SK-N-SH treated with all-trans-retinoic acid at 6 μM for 48 hours (cell line): ENCODE data around the gene CLIC1.

Experiments used
- ATAC-seq: fragments of 200-7000 bp; cut with Tn5 transposase; 3 replicates; pipeline ENCODE4 v1.9.1; 2020; ENCODE audit warnings: mild to moderate bottlenecking, moderate library complexity
- ARNTL ChIP-seq: fragments of 450-650 bp; formaldehyde crosslinking; IDR thresholded peaks from 2 replicates; pipeline ENCODE4 v1.5.0; 2020; ENCODE audit warnings: low read depth, mild to moderate bottlenecking, moderate library complexity, borderline replicate concordance
- CSDC2 ChIP-seq: fragments of 250-450 bp; sonication (Bioruptor Pico); IDR thresholded peaks from 2 replicates; pipeline ENCODE4 v1.5.0; 2020; ENCODE audit warnings: mild to moderate bottlenecking, moderate library complexity
- CSRNP3 ChIP-seq: fragments of 250-450 bp; sonication (Bioruptor Pico); IDR thresholded peaks from 2 replicates; pipeline ENCODE4 v1.5.1; 2021; ENCODE audit warnings: mild to moderate bottlenecking, moderate library complexity
- GLIS3 ChIP-seq: fragments of 250-450 bp; sonication (Bioruptor Pico); IDR thresholded peaks from 2 replicates; pipeline ENCODE4 v1.5.0; 2020; ENCODE audit warnings: mild to moderate bottlenecking, moderate library complexity
- ISL1 ChIP-seq: fragments of 250-450 bp; sonication (Bioruptor Pico); IDR thresholded peaks from 2 replicates; pipeline ENCODE4 v2.1.2; 2022; ENCODE audit warnings: mild to moderate bottlenecking, moderate library complexity
- OSR1 ChIP-seq: fragments of 250-450 bp; sonication (Bioruptor Pico); IDR thresholded peaks from 2 replicates; pipeline ENCODE4 v1.8.0; 2022; ENCODE audit warnings: moderate library complexity, mild to moderate bottlenecking, inconsistent platforms
- PPARA ChIP-seq: fragments of 250-450 bp; sonication (Bioruptor Pico); IDR thresholded peaks from 2 replicates; pipeline ENCODE4 v1.5.0; 2020; ENCODE audit warnings: mild to moderate bottlenecking, borderline replicate concordance
- RARB ChIP-seq: fragments of 250-450 bp; sonication (Bioruptor Pico); IDR thresholded peaks from 2 replicates; pipeline ENCODE4 v1.8.0; 2021; ENCODE audit warnings: mild to moderate bottlenecking, moderate library complexity
- SNAI2 ChIP-seq: fragments of 250-450 bp; sonication (Bioruptor Pico); IDR thresholded peaks from 2 replicates; pipeline ENCODE4 v1.5.0; 2020; ENCODE audit warnings: mild to moderate bottlenecking, moderate library complexity
- TOX ChIP-seq: fragments of 250-450 bp; sonication (Bioruptor Pico); IDR thresholded peaks from 2 replicates; pipeline ENCODE4 v1.8.0; 2021; ENCODE audit warnings: mild to moderate bottlenecking, moderate library complexity, borderline replicate concordance
- ZC3H10 ChIP-seq: fragments of 250-450 bp; sonication (Bioruptor Pico); IDR thresholded peaks from 2 replicates; pipeline ENCODE4 v1.5.1; 2021; ENCODE audit warnings: mild to moderate bottlenecking, moderate library complexity
- ZFP3 ChIP-seq: fragments of 250-450 bp; sonication (Bioruptor Pico); IDR thresholded peaks from 2 replicates; pipeline ENCODE4 v1.5.0; 2020; ENCODE audit warnings: mild to moderate bottlenecking, moderate library complexity
- ZFP30 ChIP-seq: fragments of 450-650 bp; formaldehyde crosslinking; IDR thresholded peaks from 2 replicates; pipeline ENCODE4 v1.5.0; 2022; ENCODE audit warnings: mild to moderate bottlenecking, moderate library complexity
- ZNF565 ChIP-seq: fragments of 450-650 bp; formaldehyde crosslinking; conservative IDR thresholded peaks from 2 replicates; pipeline ENCODE4 v1.5.0; 2020; ENCODE audit warnings: low read depth, mild to moderate bottlenecking, moderate library complexity
- ZNF8 ChIP-seq: fragments of 450-650 bp; formaldehyde crosslinking; IDR thresholded peaks from 2 replicates; pipeline ENCODE4 v1.5.0; 2020; ENCODE audit warnings: mild to moderate bottlenecking, moderate library complexity
- TF ChIP-seq, protein P1 (sequence below): fragments of 250-450 bp; sonication (Bioruptor Pico); IDR thresholded peaks from 2 replicates; pipeline ENCODE4 v1.5.1; 2020; ENCODE audit warnings: low read depth, mild to moderate bottlenecking, moderate library complexity
- TF ChIP-seq, protein P2 (sequence below): fragments of 250-450 bp; sonication (Bioruptor Pico); IDR thresholded peaks from 2 replicates; pipeline ENCODE4 v1.8.0; 2021; ENCODE audit warnings: low read depth, mild to moderate bottlenecking, moderate library complexity, borderline replicate concordance
- TF ChIP-seq, protein P3 (sequence below): fragments of 250-450 bp; sonication (Bioruptor Pico); IDR thresholded peaks from 2 replicates; pipeline ENCODE4 v1.5.0; 2020; ENCODE audit warnings: mild to moderate bottlenecking, moderate library complexity
- TF ChIP-seq, protein P4 (sequence below): fragments of 250-450 bp; sonication (Bioruptor Pico); IDR thresholded peaks from 2 replicates; pipeline ENCODE4 v1.8.0; 2020; ENCODE audit warnings: mild to moderate bottlenecking, moderate library complexity, borderline replicate concordance

CLIC1 gene

DNA sequence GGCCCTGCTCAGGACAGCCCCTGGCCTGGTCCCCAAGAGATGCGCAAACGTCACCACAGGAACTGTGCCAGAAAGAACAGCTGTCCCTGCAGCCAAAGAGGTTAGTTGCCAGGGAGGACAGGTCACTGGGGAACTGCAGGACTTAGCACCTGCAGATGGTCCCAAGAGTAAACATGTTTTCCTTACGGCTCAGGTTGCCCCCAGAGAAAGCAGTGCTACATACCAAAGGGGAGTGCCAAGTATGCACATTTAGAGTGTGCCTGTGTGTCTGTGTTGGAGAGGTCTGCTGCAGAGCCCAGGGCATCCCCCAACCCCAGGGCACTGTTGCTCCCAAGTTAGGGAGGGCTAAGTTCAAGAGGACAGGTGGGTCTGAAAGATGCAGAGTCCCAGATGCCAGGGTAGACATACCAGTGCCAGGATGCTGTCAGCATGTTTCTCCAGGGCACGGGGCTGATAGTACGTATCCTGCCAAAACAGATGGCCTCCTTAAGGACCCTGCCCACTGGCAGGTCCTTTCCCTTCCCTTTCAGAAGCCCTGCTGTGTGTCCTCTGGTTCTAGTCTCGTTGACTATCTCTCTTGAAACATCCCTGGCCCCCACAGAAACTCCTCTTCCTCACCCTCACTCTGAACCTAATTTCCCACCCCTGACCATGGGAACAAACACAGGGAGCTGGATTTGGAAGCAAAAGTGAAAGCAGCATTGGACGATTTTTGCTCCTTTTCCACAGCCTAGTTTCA lies 34.5 kb downstream of the CLIC1 start:
- TF ChIP-seq ZNF8 (CRISPR knock-in tag) (no peak), RARB (no peak)
- TF ChIP-seq, protein P1, sequence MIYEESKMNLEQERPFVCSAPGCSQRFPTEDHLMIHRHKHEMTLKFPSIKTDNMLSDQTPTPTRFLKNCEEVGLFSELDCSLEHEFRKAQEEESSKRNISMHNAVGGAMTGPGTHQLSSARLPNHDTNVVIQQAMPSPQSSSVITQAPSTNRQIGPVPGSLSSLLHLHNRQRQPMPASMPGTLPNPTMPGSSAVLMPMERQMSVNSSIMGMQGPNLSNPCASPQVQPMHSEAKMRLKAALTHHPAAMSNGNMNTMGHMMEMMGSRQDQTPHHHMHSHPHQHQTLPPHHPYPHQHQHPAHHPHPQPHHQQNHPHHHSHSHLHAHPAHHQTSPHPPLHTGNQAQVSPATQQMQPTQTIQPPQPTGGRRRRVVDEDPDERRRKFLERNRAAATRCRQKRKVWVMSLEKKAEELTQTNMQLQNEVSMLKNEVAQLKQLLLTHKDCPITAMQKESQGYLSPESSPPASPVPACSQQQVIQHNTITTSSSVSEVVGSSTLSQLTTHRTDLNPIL (CRISPR knock-in tag): no peak
- TF ChIP-seq, protein P2, sequence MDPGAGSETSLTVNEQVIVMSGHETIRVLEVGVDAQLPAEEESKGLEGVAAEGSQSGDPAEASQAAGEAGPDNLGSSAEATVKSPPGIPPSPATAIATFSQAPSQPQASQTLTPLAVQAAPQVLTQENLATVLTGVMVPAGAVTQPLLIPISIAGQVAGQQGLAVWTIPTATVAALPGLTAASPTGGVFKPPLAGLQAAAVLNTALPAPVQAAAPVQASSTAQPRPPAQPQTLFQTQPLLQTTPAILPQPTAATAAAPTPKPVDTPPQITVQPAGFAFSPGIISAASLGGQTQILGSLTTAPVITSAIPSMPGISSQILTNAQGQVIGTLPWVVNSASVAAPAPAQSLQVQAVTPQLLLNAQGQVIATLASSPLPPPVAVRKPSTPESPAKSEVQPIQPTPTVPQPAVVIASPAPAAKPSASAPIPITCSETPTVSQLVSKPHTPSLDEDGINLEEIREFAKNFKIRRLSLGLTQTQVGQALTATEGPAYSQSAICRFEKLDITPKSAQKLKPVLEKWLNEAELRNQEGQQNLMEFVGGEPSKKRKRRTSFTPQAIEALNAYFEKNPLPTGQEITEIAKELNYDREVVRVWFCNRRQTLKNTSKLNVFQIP: no peak
- peak; percentile 3; the same call in 1 of the 3 replicates for ATAC-seq

- no peak for ATAC-seq
- TF ChIP-seq OSR1 (CRISPR knock-in tag) (no peak), TOX (CRISPR knock-in tag) (no peak), RARB (no peak), ARNTL (CRISPR knock-in tag) (no peak), CSRNP3 (CRISPR knock-in tag) (no peak), ZNF8 (CRISPR knock-in tag) (no peak), PPARA (CRISPR knock-in tag) (no peak)
- TF ChIP-seq, protein P3, sequence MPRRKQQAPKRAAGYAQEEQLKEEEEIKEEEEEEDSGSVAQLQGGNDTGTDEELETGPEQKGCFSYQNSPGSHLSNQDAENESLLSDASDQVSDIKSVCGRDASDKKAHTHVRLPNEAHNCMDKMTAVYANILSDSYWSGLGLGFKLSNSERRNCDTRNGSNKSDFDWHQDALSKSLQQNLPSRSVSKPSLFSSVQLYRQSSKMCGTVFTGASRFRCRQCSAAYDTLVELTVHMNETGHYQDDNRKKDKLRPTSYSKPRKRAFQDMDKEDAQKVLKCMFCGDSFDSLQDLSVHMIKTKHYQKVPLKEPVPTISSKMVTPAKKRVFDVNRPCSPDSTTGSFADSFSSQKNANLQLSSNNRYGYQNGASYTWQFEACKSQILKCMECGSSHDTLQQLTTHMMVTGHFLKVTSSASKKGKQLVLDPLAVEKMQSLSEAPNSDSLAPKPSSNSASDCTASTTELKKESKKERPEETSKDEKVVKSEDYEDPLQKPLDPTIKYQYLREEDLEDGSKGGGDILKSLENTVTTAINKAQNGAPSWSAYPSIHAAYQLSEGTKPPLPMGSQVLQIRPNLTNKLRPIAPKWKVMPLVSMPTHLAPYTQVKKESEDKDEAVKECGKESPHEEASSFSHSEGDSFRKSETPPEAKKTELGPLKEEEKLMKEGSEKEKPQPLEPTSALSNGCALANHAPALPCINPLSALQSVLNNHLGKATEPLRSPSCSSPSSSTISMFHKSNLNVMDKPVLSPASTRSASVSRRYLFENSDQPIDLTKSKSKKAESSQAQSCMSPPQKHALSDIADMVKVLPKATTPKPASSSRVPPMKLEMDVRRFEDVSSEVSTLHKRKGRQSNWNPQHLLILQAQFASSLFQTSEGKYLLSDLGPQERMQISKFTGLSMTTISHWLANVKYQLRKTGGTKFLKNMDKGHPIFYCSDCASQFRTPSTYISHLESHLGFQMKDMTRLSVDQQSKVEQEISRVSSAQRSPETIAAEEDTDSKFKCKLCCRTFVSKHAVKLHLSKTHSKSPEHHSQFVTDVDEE (CRISPR knock-in tag): no peak
- TF ChIP-seq, protein P4, sequence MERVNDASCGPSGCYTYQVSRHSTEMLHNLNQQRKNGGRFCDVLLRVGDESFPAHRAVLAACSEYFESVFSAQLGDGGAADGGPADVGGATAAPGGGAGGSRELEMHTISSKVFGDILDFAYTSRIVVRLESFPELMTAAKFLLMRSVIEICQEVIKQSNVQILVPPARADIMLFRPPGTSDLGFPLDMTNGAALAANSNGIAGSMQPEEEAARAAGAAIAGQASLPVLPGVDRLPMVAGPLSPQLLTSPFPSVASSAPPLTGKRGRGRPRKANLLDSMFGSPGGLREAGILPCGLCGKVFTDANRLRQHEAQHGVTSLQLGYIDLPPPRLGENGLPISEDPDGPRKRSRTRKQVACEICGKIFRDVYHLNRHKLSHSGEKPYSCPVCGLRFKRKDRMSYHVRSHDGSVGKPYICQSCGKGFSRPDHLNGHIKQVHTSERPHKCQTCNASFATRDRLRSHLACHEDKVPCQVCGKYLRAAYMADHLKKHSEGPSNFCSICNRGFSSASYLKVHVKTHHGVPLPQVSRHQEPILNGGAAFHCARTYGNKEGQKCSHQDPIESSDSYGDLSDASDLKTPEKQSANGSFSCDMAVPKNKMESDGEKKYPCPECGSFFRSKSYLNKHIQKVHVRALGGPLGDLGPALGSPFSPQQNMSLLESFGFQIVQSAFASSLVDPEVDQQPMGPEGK (CRISPR knock-in tag): no peak
Observed at GRCh38 chr6:31700740-31701401, 35.5 kb downstream of the CLIC1 start.

DNA sequence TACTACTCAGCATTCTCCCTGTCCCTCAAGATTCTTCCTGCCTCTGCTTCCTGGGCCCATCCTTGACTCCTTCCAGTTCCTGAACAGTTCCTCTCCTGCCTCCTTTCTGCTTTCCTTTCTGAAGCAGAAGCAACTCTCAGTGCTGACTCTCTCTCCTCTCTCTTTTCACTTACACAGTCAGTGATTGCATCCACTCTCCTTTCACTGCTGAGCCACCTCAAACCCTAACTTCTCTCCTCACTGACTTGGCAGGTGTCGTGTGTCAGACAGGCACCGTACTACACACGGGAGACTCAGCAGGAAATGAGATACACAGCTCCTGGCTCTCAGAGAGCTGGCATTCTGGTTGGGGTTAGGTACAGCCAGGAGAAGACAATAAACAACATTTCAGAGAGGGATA lies 38.8 kb downstream of the CLIC1 start:
- no peak for ATAC-seq
- no peak for TF ChIP-seq ZNF565 (CRISPR knock-in tag)
- TF ChIP-seq, protein P2: no peak
- no peak for TF ChIP-seq PPARA (CRISPR knock-in tag)
- TF ChIP-seq ZC3H10 (CRISPR knock-in tag): no peak
- no peak for TF ChIP-seq RARB
- TF ChIP-seq, protein P3 (CRISPR knock-in tag): no peak
- TF ChIP-seq ZNF8 (CRISPR knock-in tag): no peak
- TF ChIP-seq TOX (CRISPR knock-in tag): no peak
- no peak for TF ChIP-seq SNAI2 (CRISPR knock-in tag)
- TF ChIP-seq OSR1 (CRISPR knock-in tag): no peak
- TF ChIP-seq ZFP3 (CRISPR knock-in tag): no peak
- TF ChIP-seq ISL1 (CRISPR knock-in tag): no peak
- TF ChIP-seq GLIS3 (CRISPR knock-in tag): no peak
- no peak for TF ChIP-seq CSDC2
- TF ChIP-seq, protein P4 (CRISPR knock-in tag): no peak
- no peak for TF ChIP-seq ZFP30 (CRISPR knock-in tag)
- TF ChIP-seq ARNTL (CRISPR knock-in tag): no peak
